ENCODE results near the gene CXorf58.

GRCh38 chrX:23887918-23888317 lies 19.9 kb upstream of the CXorf58 start:
- TF ChIP-seq CTCF (IDR thresholded peaks at IDR 0.05) = no peak
- no peak for TF ChIP-seq POLR2A (IDR thresholded peaks at IDR 0.05)
- TF ChIP-seq POLR2AphosphoS5 (IDR thresholded peaks at IDR 0.05; ENCODE audit: insufficient read depth in 1 of 2, low read depth in 1 of 2) = no peak

Measured in vagina (tissue), 2 donors.